ENCODE data around the gene BMPER.

- TF ChIP-seq, protein P1, sequence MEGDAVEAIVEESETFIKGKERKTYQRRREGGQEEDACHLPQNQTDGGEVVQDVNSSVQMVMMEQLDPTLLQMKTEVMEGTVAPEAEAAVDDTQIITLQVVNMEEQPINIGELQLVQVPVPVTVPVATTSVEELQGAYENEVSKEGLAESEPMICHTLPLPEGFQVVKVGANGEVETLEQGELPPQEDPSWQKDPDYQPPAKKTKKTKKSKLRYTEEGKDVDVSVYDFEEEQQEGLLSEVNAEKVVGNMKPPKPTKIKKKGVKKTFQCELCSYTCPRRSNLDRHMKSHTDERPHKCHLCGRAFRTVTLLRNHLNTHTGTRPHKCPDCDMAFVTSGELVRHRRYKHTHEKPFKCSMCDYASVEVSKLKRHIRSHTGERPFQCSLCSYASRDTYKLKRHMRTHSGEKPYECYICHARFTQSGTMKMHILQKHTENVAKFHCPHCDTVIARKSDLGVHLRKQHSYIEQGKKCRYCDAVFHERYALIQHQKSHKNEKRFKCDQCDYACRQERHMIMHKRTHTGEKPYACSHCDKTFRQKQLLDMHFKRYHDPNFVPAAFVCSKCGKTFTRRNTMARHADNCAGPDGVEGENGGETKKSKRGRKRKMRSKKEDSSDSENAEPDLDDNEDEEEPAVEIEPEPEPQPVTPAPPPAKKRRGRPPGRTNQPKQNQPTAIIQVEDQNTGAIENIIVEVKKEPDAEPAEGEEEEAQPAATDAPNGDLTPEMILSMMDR (IDR thresholded peaks at IDR 0.05) = no peak
- TF ChIP-seq POLR2A (IDR thresholded peaks at IDR 0.05) = no peak
Observed at GRCh38 chr7:33881316-33881715, 24.0 kb upstream of the BMPER start.

Data from uterus (tissue), 2 donors.